Gastrocnemius medialis (tissue), 4 donors: ENCODE measurements around the gene RAD51D. TPM values are rescaled to one million over a fixed set of nuclear protein-coding genes. Genes with fewer than 3 reads are reported as not detected.
"Not testable (repeated sequence)": the region's sequence is repeated elsewhere in the genome, so short reads cannot be mapped to it uniquely, and the experiment has no call there.

Experiments used
- ATAC-seq, 2 donors: fragments of 150-250 bp; one replicate each; pipeline ENCODE4 v1.9.1; 2016
- DNase-seq, 2 donors: peaks; one replicate each; pipeline ENCODE4 v3.0.0-alpha.2; 2019
- H3K27ac ChIP-seq, 4 donors: fragments of 200-600 bp; sonication (generic); 1 replicate in 1 of 4; 2 replicates in 3 of 4; pipeline ENCODE4 v1.5.1; 2016 to 2018; ENCODE audit warnings: mild to moderate bottlenecking in 2 of 4, moderate library complexity in 1 of 4
- H3K27me3 ChIP-seq, 3 donors: fragments of 200-600 bp; sonication (generic) in 2 of 3; 1 replicate in 1 of 3; 2 replicates in 2 of 3; pipeline versions ENCODE4 v1.5.1 to v1.6.0; 2016 to 2019; ENCODE audit warnings: mild to moderate bottlenecking in 1 of 3, moderate library complexity in 1 of 3
- H3K36me3 ChIP-seq, 2 donors: fragments of 200-600 bp; sonication (generic) in 1 of 2; one replicate each; pipeline ENCODE4 v1.5.1; 2017 to 2018
- H3K4me1 ChIP-seq, 2 donors: fragments of 200-600 bp; sonication (generic) in 1 of 2; one replicate each; pipeline ENCODE4 v1.5.1; 2016 to 2017; ENCODE audit warnings: mild to moderate bottlenecking in 2 of 2
- H3K4me3 ChIP-seq, 4 donors: fragments of 200-600 bp; sonication (generic) in 3 of 4; 1 replicate in 1 of 4; 2 replicates in 3 of 4; pipeline ENCODE4 v1.5.1; 2016 to 2019; ENCODE audit warnings: mild to moderate bottlenecking in 2 of 4
- H3K9me3 ChIP-seq, 3 donors: fragments of 200-600 bp; sonication (generic) in 2 of 3; 1 replicate in 1 of 3; 2 replicates in 2 of 3; pipeline ENCODE4 v1.5.1; 2016 to 2019
- POLR2A ChIP-seq, 2 donors: fragments of 450-650 bp; IDR thresholded peaks; one replicate each; pipeline ENCODE4 v1.6.1; 2017; ENCODE audit warnings: antibody characterized with exemption in 2 of 2, mild to moderate bottlenecking in 2 of 2, moderate library complexity in 2 of 2
- in situ Hi-C, 4 donors: fragments of 200-750 bp; cut with MboI; loops; one replicate each; pipeline versions ENCODE4 v1.15.0 to v1.8.0; 2017; ENCODE audit warnings: low sequenced_read_pairs in 4 of 4
- intact Hi-C: fragments of 100-400 bp; cut with DNase I; formaldehyde crosslinking; loops from one replicate; pipeline ENCODE4 v1.15.1; 2023; ENCODE audit warnings: low total_unique reads
- total RNA-seq, 4 donors: library from RNA; depleted of rRNA; stranded (reverse); fragments of >200 nt; gene quantifications; one replicate each; pipeline versions ENCODE4 v1.1.0 to v1.2.3, GENCODE V29; 2016
- TF ChIP-seq, protein P1 (sequence below), 5 experiments: fragments of 450-650 bp in 3 of 5; fragments of 200-600 bp in 2 of 5; sonication (generic) in 2 of 5; IDR thresholded peaks in 4 of 5; conservative IDR thresholded peaks in 1 of 5; 1 replicate in 4 of 5; 2 replicates in 1 of 5; pipeline ENCODE4 v1.5.1; 2016 to 2019; ENCODE audit warnings: antibody characterized with exemption in 5 of 5, mild to moderate bottlenecking in 3 of 5, moderate library complexity in 3 of 5

The RAD51D gene
- total RNA-seq, 4 donors from 2014 or later, result 2.5 to 5.2 (median 2.8) TPM

DNA sequence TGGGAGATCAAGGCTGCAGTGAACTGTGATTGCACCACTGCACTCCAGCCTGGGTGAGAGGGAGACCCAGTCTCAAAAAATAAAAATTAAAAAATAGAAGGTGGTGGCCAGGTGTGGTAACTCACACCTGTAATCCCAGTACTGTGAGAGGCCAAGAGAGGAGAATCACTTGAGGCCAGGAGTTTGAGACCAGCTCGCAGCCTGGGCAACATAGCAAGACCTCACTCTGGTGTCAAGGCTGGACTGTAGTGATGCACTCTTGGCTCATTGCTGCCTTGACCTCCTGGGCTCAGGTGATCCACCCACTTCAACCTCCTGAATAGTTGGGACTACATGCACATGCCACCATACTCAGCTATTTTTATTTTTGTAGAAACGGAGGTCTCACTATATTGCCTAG, 69.5 kb downstream of the RAD51D start:
- TF ChIP-seq, protein P1, sequence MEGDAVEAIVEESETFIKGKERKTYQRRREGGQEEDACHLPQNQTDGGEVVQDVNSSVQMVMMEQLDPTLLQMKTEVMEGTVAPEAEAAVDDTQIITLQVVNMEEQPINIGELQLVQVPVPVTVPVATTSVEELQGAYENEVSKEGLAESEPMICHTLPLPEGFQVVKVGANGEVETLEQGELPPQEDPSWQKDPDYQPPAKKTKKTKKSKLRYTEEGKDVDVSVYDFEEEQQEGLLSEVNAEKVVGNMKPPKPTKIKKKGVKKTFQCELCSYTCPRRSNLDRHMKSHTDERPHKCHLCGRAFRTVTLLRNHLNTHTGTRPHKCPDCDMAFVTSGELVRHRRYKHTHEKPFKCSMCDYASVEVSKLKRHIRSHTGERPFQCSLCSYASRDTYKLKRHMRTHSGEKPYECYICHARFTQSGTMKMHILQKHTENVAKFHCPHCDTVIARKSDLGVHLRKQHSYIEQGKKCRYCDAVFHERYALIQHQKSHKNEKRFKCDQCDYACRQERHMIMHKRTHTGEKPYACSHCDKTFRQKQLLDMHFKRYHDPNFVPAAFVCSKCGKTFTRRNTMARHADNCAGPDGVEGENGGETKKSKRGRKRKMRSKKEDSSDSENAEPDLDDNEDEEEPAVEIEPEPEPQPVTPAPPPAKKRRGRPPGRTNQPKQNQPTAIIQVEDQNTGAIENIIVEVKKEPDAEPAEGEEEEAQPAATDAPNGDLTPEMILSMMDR (IDR thresholded peaks at IDR 0.05 in 4 of 5, conservative IDR thresholded peaks at IDR 0.05 in 1 of 5), result no peak
- no peak for TF ChIP-seq POLR2A (IDR thresholded peaks at IDR 0.05)
- peaks cover 15 to 24% of the 10 kb centered on the region in 2 donors for H3K4me1 ChIP-seq
- no peak overlapping the region for H3K4me3 ChIP-seq
- in situ Hi-C loops (no loop called here), intact Hi-C loops (no loop called here)
- no peak for DNase-seq
- H3K36me3 ChIP-seq, result no peaks in the 10 kb centered on the region
- ATAC-seq, result no peak
- no peaks in the 10 kb centered on the region for H3K9me3 ChIP-seq
- H3K27ac ChIP-seq, result no peak overlapping the region
- H3K27me3 ChIP-seq, result no peaks in the 10 kb centered on the region

DNA sequence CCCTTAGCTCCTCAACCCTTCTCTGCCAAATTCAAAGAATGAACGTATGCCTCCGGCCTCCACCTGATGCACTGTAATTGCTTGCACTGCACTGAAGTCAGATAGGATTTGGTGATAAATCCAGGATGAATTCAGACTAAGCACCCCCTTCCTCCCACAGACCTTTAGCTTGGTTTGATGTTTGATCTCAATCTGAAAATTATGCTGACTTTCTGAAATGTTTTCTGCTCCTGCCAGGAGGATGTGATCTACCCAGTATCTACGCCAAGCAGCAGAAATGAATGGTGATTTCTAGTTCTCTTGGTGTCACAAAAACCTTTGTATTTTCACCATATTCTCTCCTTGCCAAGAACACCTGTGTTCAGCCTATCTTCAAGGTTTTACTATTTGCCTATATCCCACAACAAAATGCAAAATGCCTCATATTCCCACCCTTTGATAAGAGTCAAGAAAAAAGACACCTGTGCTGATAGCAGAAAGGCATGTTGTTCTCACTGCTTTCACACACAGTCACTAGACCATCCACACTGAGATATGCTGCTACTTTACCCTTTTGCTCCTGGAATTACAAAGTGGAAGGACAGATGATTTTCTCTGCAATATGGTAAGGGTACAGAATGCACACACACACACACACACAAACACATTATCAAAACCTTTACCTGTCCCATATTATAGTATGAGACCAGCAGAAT, 70.8 kb downstream of the RAD51D start:
- no peak overlapping the region for H3K27ac ChIP-seq
- H3K4me1 ChIP-seq, result peaks cover 15 to 24% of the 10 kb centered on the region in 2 donors
- no peak for TF ChIP-seq POLR2A (IDR thresholded peaks at IDR 0.05)
- TF ChIP-seq, protein P1 (IDR thresholded peaks at IDR 0.05 in 4 of 5, conservative IDR thresholded peaks at IDR 0.05 in 1 of 5), result no peak
- H3K27me3 ChIP-seq, result no peaks in the 10 kb centered on the region
- no peaks in the 10 kb centered on the region for H3K9me3 ChIP-seq
- no peak for DNase-seq
- ATAC-seq, result no peak
- H3K4me3 ChIP-seq, result no peak overlapping the region
- no peaks in the 10 kb centered on the region for H3K36me3 ChIP-seq
- intact Hi-C loops (no loop called here), in situ Hi-C loops (no loop called here)

DNA sequence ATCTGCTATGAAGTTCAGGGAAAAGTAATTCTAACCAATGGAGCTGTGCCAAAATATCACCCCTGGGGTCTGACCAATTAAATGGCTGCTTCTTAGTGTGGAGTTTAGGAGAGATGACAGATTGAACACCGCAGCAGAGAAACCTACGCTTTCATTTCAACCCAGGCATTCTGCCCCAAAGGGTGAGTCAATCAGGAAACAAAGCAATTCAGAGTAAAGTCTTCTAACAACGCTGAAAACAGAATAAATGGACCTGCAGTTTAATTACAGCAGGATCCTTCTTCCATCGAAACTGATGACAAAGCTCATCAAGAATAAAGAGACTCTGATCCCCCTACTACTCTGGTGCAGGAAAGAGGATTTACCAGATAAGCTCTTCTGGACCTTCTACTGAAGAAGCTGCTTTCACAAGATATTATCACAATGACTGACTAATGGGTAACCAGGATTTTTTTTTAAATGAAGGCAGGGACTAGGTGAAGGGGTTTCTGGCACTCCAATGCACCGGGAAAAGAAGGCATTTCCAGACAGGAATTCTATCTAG, 72.8 kb downstream of the RAD51D start:
- H3K27me3 ChIP-seq, result no peaks in the 10 kb centered on the region
- intact Hi-C loops, result no loop called here

DNA sequence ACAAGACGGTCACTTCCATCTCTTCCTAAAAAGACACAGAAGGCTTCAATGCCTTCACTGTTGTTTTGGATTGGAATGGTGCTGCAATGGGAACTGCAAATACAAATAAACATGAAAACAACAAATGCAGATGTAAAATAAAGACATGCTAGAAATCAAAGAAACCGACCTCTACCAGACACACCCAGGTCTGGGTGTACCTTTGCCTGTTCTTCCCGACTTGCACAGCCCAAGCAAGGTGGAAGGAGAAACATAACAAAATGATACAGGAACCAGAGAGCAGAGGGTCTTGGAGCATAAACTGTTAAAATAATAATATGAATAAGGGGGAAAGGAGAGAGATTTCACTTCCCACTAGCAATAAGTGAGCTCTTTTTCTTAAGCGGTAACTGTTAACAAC, 73.4 kb downstream of the RAD51D start:
- peaks cover 6 to 7% of the 10 kb centered on the region in 2 donors for H3K4me1 ChIP-seq
- H3K4me3 ChIP-seq, result no peak overlapping the region
- H3K36me3 ChIP-seq, result no peaks in the 10 kb centered on the region
- no peaks in the 10 kb centered on the region for H3K9me3 ChIP-seq
- ATAC-seq (no peak), DNase-seq (no peak)
- in situ Hi-C loops (no loop called here), intact Hi-C loops (no loop called here)
- no peaks in the 10 kb centered on the region for H3K27me3 ChIP-seq
- no peak overlapping the region for H3K27ac ChIP-seq
- TF ChIP-seq, protein P1 (IDR thresholded peaks at IDR 0.05 in 4 of 5, conservative IDR thresholded peaks at IDR 0.05 in 1 of 5), result no peak
- TF ChIP-seq POLR2A (IDR thresholded peaks at IDR 0.05), result no peak

More for the DNA sequence above, 72.8 kb downstream of the RAD51D start:
- in situ Hi-C loops, result no loop called here
- DNase-seq (no peak), ATAC-seq (no peak)
- Histone ChIP-seq H3K4me1 (peaks cover 12% of the 10 kb centered on the region in 2 donors), H3K4me3 (no peak overlapping the region), H3K9me3 (no peaks in the 10 kb centered on the region), H3K36me3 (no peaks in the 10 kb centered on the region), H3K27ac (no peak overlapping the region)
- no peak for TF ChIP-seq POLR2A (IDR thresholded peaks at IDR 0.05)
- TF ChIP-seq, protein P1 (IDR thresholded peaks at IDR 0.05 in 4 of 5, conservative IDR thresholded peaks at IDR 0.05 in 1 of 5), result no peak

DNA sequence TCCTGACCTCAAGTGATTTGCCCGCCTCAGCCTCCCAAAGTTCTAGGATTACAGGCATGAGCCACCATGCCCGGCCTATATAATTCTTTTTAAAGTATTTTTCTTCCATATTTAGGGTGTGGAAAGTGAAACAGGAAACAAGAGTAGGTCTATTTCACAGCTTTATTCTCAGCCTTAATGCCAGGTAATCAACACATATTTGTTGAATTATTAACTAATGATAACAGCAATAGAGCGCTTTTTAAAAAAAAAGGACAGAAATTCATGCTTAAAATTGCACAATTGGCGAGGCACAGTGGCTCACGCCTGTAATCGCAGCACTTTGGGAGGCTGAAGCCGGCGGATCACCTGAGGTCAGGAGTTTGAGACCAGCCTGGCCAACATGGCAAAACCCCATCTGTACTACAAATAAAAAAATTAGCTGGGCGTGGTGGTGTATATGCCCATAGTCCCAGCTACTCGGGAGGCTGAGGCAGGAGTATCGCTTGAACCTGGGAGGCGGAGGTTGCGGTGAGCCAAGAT, 74.1 kb downstream of the RAD51D start:
- H3K4me3 ChIP-seq, H3K27me3 ChIP-seq, H3K27ac ChIP-seq, ATAC-seq, intact Hi-C loops, H3K36me3 ChIP-seq, H3K4me1 ChIP-seq, in situ Hi-C loops, DNase-seq, H3K9me3 ChIP-seq: not testable (repeated sequence)
